ENCODE data around the gene CHP2.

GRCh38 chr16:23711785-23712184 is 43.0 kb upstream of the CHP2 start:
- TF ChIP-seq POLR2AphosphoS2 (IDR thresholded peaks at IDR 0.05; ENCODE audit: low read depth, low read length) (no peak), CTCF (CRISPR knock-in tag; IDR thresholded peaks at IDR 0.05) (no peak), ARID2 (CRISPR knock-in tag; IDR thresholded peaks at IDR 0.05; ENCODE audit: borderline replicate concordance) (no peak), SUZ12 (IDR thresholded peaks at IDR 0.05; ENCODE audit: low read depth, low read length) (no peak), ZNF24 (IDR thresholded peaks at IDR 0.05) (no peak), FOXK2 (IDR thresholded peaks at IDR 0.05) (no peak)

Measured in HepG2 (cell line).